CD14-positive monocyte (primary cell): ENCODE results near the gene MYBPC2. TPM values are rescaled to one million over a fixed set of nuclear protein-coding genes. Genes with fewer than 3 reads are reported as not detected.

Source experiments
- DNase-seq, 3 donors: peaks; one replicate each; pipeline ENCODE4 v3.0.0-alpha.2; 2011 to 2022
- H2AFZ ChIP-seq: 2 replicates; pipeline ENCODE4 v1.6.0; 2012; ENCODE audit warnings: mild to moderate bottlenecking, low read depth, low read length, inconsistent platforms; ENCODE audit not compliant: insufficient read depth, poor library complexity, severe bottlenecking
- H3K27ac ChIP-seq, 2 donors: 1 replicate in 1 of 2; 2 replicates in 1 of 2; pipeline ENCODE4 v1.5.1; 2012 to 2013; ENCODE audit warnings: low read length in 2 of 2, control low read depth in 1 of 2, inconsistent platforms in 1 of 2, low read depth in 1 of 2, mild to moderate bottlenecking in 1 of 2
- H3K27me3 ChIP-seq, 2 donors: one replicate each; pipeline versions ENCODE4 v1.6.0 to v1.6.1; 2011 to 2013; ENCODE audit warnings: low read length in 2 of 2; ENCODE audit not compliant: control insufficient read depth in 2 of 2, insufficient read depth in 2 of 2
- H3K36me3 ChIP-seq, 2 donors: replicated peaks in 1 of 2; 1 replicate in 1 of 2; 2 replicates in 1 of 2; pipeline versions ENCODE4 v1.5.1 to v1.6.1; 2012 to 2013; ENCODE audit warnings: low read length in 2 of 2, control low read depth in 1 of 2, inconsistent platforms in 1 of 2, mild to moderate bottlenecking in 1 of 2; ENCODE audit not compliant: insufficient read depth in 2 of 2, control insufficient read depth in 1 of 2
- H3K4me1 ChIP-seq, 2 donors: 1 replicate in 1 of 2; 2 replicates in 1 of 2; pipeline versions ENCODE4 v1.5.1 to v1.6.1; 2012 to 2013; ENCODE audit warnings: low read length in 2 of 2, control low read depth in 1 of 2, inconsistent platforms in 1 of 2, mild to moderate bottlenecking in 1 of 2, moderate library complexity in 1 of 2; ENCODE audit not compliant: insufficient read depth in 2 of 2, control insufficient read depth in 1 of 2
- H3K4me2 ChIP-seq: replicated peaks from 2 replicates; pipeline ENCODE3; 2012; ENCODE audit warnings: low read length, moderate library complexity, mild to moderate bottlenecking; ENCODE audit not compliant: poor library complexity, severe bottlenecking; ENCODE audit errors: extremely low read depth
- H3K4me3 ChIP-seq, 3 experiments: fragments of 200-600 bp in 1 of 3; sonication (generic) in 1 of 3; replicated peaks in 1 of 3; 1 replicate in 2 of 3; 2 replicates in 1 of 3; pipeline ENCODE4 v1.5.1; 2011 to 2013; ENCODE audit warnings: low read length in 3 of 3, mild to moderate bottlenecking in 3 of 3, control low read depth in 2 of 3, low read depth in 2 of 3, inconsistent platforms in 1 of 3, moderate library complexity in 1 of 3
- H3K79me2 ChIP-seq: 2 replicates; pipeline ENCODE4 v1.6.0; 2012; ENCODE audit warnings: mild to moderate bottlenecking, control low read depth, inconsistent platforms, low read length, moderate library complexity; ENCODE audit not compliant: insufficient read depth
- H3K9ac ChIP-seq: 2 replicates; pipeline ENCODE4 v1.6.0; 2017; ENCODE audit warnings: low read length, mild to moderate bottlenecking; ENCODE audit not compliant: insufficient read depth, poor library complexity, severe bottlenecking
- H3K9me3 ChIP-seq, 2 donors: replicated peaks in 1 of 2; 1 replicate in 1 of 2; 2 replicates in 1 of 2; pipeline versions ENCODE4 v1.5.1 to v1.6.1; 2012 to 2013; ENCODE audit warnings: low read length in 2 of 2, control low read depth in 1 of 2; ENCODE audit not compliant: control insufficient read depth in 1 of 2, insufficient read depth in 1 of 2
- H4K20me1 ChIP-seq: 2 replicates; pipeline ENCODE4 v1.6.0; 2012; ENCODE audit warnings: mild to moderate bottlenecking, low read length, control low read depth, moderate library complexity; ENCODE audit not compliant: insufficient read depth
- H3K27ac Mint-ChIP-seq, 7 donors: one replicate each; pipeline ENCODE4 v1.8.0; 2020; ENCODE audit warnings: mild to moderate bottlenecking in 7 of 7, mixed read lengths in 7 of 7, moderate library complexity in 6 of 7, inconsistent platforms in 2 of 7
- H3K27me3 Mint-ChIP-seq, 3 donors: one replicate each; pipeline ENCODE4 v1.8.0; 2021 to 2022; ENCODE audit warnings: low read depth in 3 of 3, mild to moderate bottlenecking in 3 of 3, mixed read lengths in 3 of 3, moderate library complexity in 3 of 3, inconsistent platforms in 1 of 3
- H3K36me3 Mint-ChIP-seq, 2 donors: one replicate each; pipeline ENCODE4 v1.8.0; 2020; ENCODE audit warnings: mixed read lengths in 2 of 2, inconsistent platforms in 1 of 2, mild to moderate bottlenecking in 1 of 2
- H3K4me1 Mint-ChIP-seq: one replicate; pipeline ENCODE4 v1.8.0; 2020; ENCODE audit warnings: mild to moderate bottlenecking, mixed read lengths
- H3K4me3 Mint-ChIP-seq, 2 donors: one replicate each; pipeline ENCODE4 v1.8.0; 2020; ENCODE audit warnings: mild to moderate bottlenecking in 2 of 2, mixed read lengths in 2 of 2, moderate library complexity in 1 of 2
- H3K9me3 Mint-ChIP-seq, 7 donors: one replicate each; pipeline ENCODE4 v1.8.0; 2020 to 2022; ENCODE audit warnings: mixed read lengths in 7 of 7, mild to moderate bottlenecking in 6 of 7, moderate library complexity in 6 of 7, inconsistent platforms in 2 of 7
- WGBS: methylation state at CpG from one replicate; pipeline ENCODE4 v1.1.5; 2013; ENCODE audit warnings: missing lambda C conversion rate; ENCODE audit not compliant: insufficient coverage; 5-methylcytosine and 5-hydroxymethylcytosine counted together
- intact Hi-C, 2 donors: fragments of 100-400 bp; cut with micrococcal nuclease; formaldehyde crosslinking; loops; one replicate each; pipeline versions ENCODE4 v1.15.0 to v1.15.1; 2023
- polyA plus RNA-seq, 3 donors: library from polyadenylated mRNA; depleted of rRNA in 1 of 3; unstranded in 2 of 3; stranded (reverse) in 1 of 3; fragments of 300-500 nt in 2 of 3; fragments of >200 nt in 1 of 3; fragmentation: Illumina TruSeq in 2 of 3; gene quantifications; 1 replicate in 2 of 3; 2 replicates in 1 of 3; pipeline ENCODE4 v1.2.3, GENCODE V29; 2012 to 2021
- TF ChIP-seq, protein P1 (sequence below): fragments of 200-600 bp; IDR thresholded peaks from one replicate; pipeline ENCODE4 v1.8.0; 2022; ENCODE audit warnings: antibody characterized with exemption, mild to moderate bottlenecking

The MYBPC2 gene
- polyA plus RNA-seq, 3 donors: not detected

DNA sequence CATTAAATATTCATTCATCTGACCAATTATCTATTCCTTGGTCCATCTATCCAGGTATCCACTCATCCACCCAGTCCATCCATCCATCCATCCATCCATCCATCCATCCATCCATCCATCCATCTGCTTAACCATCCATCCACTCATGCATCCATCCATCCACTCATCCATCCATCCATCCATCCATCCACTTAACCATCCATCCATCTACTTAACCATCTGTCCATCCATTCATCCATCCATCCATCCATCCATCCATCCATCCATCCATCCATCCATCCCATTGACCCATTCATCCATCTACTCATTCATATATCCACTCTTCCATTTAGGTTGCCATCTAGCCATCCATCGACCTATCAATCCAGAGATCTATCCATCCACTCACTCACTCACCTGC, 11.4 kb downstream of the MYBPC2 start:
- Histone ChIP-seq H3K4me2 (no peak overlapping the region), H4K20me1 (no peaks in the 10 kb centered on the region), H3K27ac (no peak overlapping the region), H3K9ac (no peak overlapping the region), H3K27me3 (no peaks in the 10 kb centered on the region), H2AFZ (no peak overlapping the region), H3K36me3 (no peaks in the 10 kb centered on the region), H3K79me2 (no peaks in the 10 kb centered on the region), H3K4me3 (no peak overlapping the region), H3K4me1 (no peaks in the 10 kb centered on the region), H3K9me3 (no peaks in the 10 kb centered on the region)
- Mint-ChIP-seq H3K27me3 (peaks cover 4 to 10% (median 4%) of the 10 kb centered on the region in 3 donors), H3K27ac (no peak overlapping the region), H3K4me3 (no peak overlapping the region), H3K36me3 (no peaks in the 10 kb centered on the region), H3K4me1 (no peaks in the 10 kb centered on the region), H3K9me3 (peaks cover 0 to 7% (median 4%) of the 10 kb centered on the region in 7 donors)
- DNase-seq: no peak
- intact Hi-C loops: no loop called here
- TF ChIP-seq, protein P1, sequence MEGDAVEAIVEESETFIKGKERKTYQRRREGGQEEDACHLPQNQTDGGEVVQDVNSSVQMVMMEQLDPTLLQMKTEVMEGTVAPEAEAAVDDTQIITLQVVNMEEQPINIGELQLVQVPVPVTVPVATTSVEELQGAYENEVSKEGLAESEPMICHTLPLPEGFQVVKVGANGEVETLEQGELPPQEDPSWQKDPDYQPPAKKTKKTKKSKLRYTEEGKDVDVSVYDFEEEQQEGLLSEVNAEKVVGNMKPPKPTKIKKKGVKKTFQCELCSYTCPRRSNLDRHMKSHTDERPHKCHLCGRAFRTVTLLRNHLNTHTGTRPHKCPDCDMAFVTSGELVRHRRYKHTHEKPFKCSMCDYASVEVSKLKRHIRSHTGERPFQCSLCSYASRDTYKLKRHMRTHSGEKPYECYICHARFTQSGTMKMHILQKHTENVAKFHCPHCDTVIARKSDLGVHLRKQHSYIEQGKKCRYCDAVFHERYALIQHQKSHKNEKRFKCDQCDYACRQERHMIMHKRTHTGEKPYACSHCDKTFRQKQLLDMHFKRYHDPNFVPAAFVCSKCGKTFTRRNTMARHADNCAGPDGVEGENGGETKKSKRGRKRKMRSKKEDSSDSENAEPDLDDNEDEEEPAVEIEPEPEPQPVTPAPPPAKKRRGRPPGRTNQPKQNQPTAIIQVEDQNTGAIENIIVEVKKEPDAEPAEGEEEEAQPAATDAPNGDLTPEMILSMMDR: no peak
- WGBS: 71% methylated on average over 1 of the region's 1 CpG

DNA sequence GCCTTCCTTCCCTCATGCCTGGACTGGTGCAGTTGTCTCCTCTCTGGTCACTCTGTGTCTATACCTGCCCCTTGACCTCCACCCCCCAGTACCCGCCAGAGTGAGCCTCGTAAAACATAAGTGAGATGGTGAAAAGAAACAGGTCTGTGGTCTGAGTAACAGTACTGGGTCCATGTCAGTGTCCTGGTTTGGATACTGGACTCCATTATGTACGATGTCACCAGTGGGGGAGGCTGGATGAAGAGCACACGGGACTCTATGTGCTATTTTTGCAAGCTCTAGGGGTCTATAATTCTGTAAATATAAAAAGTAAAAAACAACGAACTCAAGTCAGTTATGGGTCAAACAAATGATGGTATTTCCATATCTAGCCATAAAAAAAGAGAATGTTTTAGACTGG, 14.4 kb downstream of the MYBPC2 start:
- H2AFZ ChIP-seq: no peak overlapping the region
- peak overlapping the region in 2 of 7 donors; percentile 1 to 47 for H3K27ac Mint-ChIP-seq

More for the DNA sequence above, 14.4 kb downstream of the MYBPC2 start:
- Mint-ChIP-seq H3K27me3 (peaks cover 4 to 12% (median 8%) of the 10 kb centered on the region in 3 donors), H3K4me1 (no peaks in the 10 kb centered on the region), H3K9me3 (peaks cover 0 to 7% (median 4%) of the 10 kb centered on the region in 7 donors), H3K36me3 (no peaks in the 10 kb centered on the region), H3K4me3 (no peak overlapping the region)
- TF ChIP-seq, protein P1: no peak
- Histone ChIP-seq H3K4me1 (no peaks in the 10 kb centered on the region), H3K27me3 (peaks cover 0 to 2% of the 10 kb centered on the region in 2 donors), H3K36me3 (no peaks in the 10 kb centered on the region), H3K79me2 (no peaks in the 10 kb centered on the region), H3K4me2 (no peak overlapping the region), H3K27ac (no peak overlapping the region), H3K4me3 (no peak overlapping the region), H3K9ac (no peak overlapping the region), H4K20me1 (no peaks in the 10 kb centered on the region), H3K9me3 (no peaks in the 10 kb centered on the region)
- no peak for DNase-seq
- no CpG with 5 or more reads among the region's 5 CpGs for WGBS
- intact Hi-C loops: no loop called here
